Adipose tissue (tissue), 3 donors: ENCODE data around the gene RNF183. TPM values are rescaled to one million over a fixed set of nuclear protein-coding genes. Genes with fewer than 3 reads are reported as not detected.
"Not testable (repeated sequence)": the region's sequence is repeated elsewhere in the genome, so short reads cannot be mapped to it uniquely, and the experiment has no call there.

ENCODE experiments used
- H3K27ac ChIP-seq: one replicate; pipeline ENCODE4 v1.5.1; 2013; ENCODE audit warnings: low read depth, low read length
- WGBS, 3 donors: extraction: QIAGEN DNeasy Blood & Tissue Kit; methylation state at CpG; one replicate each; pipeline ENCODE4 v1.1.7; 2013; 5-methylcytosine and 5-hydroxymethylcytosine counted together
- polyA plus RNA-seq, 3 donors: library from polyadenylated mRNA; stranded (reverse); fragments of 200-250 nt; gene quantifications; one replicate each; pipeline ENCODE4 v1.2.3, GENCODE V29; 2013
- donor health status: healthy with polysubstance abuse.
- donor health status: Bipolar disorder and iron deficiency.
- donor health status: healthy.

RNF183 gene
- polyA plus RNA-seq, 3 donors, result 0.25 TPM; not detected in 2

DNA sequence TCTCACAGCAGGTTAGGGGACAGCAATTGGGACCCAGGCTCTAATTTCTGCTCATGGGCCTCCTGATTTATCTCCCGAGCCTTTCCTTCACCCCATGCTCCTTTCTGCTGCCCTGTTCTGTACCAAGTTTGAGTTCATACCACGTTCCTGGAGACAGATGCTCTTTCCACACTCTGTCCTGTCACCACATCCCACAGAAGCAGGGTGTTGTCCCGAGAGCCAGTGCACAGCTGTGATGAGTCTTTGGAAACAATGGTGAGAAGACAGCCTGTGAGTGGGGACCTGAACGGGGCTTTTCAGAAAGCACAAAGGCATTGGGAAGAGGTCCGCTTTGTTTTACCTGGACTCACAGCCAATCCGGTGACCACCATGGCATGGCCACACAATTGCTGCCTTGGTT lies 19.5 kb upstream of the RNF183 start:
- no peak overlapping the region for H3K27ac ChIP-seq
- 79 to 86% (median 83%) methylated on average over 6 of the region's 6 CpGs for WGBS, 3 donors

GRCh38 chr9:113320051-113320450 lies 16.9 kb upstream of the RNF183 start:
- H3K27ac ChIP-seq, result no peak overlapping the region
- 91 to 95% (median 93%) methylated on average over 3 of the region's 3 CpGs for WGBS, 3 donors

DNA sequence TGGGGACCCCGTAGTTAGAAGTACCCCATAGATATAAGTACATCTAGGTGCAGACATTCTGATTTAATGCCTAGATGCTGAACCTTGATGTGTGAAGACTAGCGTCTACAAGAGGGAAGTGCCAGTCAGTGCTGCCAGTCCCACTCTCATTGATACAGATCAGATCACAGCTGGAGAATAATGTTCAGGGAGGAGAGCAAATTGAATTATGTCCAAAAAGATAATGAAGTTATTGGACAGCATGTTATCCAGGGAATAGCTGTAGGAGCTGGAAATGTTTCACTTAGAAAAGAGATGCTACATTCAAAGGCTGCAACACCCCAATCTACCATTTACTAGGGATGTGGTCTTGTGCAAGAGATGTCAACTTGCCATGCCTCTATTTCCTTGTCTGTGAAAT lies 15.9 kb upstream of the RNF183 start:
- no peak overlapping the region for H3K27ac ChIP-seq
- 92 to 97% (median 94%) methylated on average over 2 of the region's 2 CpGs for WGBS, 3 donors

GRCh38 chr9:113317777-113318176 lies 14.6 kb upstream of the RNF183 start:
- 55 to 71% (median 64%) methylated on average over 2 of the region's 2 CpGs for WGBS, 3 donors
- H3K27ac ChIP-seq, result no peak overlapping the region

- 93 to 95% (median 94%) methylated on average over 4 of the region's 4 CpGs for WGBS, 3 donors
- no peak overlapping the region for H3K27ac ChIP-seq
These were observed 12.9 kb upstream of the RNF183 start for GRCh38 chr9:113316030-113316429.

- no peak overlapping the region for H3K27ac ChIP-seq
These were observed 12.1 kb upstream of the RNF183 start for GRCh38 chr9:113315231-113315630.

DNA sequence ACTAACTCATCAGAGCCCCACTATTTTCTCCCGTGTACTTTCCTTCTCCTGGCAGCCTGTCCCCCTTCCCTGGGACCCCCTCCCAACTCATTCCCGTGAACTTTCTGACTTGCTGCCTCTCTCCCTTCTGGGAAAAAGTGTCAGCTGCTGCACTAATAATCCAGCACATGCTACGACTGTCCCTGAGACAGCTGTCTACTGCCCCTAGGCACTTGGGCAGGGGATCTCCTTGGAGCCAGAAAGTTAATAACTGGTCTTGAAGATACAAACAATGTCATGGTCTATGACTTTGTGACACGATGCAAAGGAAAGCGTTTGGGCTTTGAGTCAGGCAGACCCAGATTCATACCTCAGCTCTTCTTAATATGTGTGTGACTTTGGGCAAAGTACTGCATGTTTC lies 10.1 kb upstream of the RNF183 start:
- no peak overlapping the region for H3K27ac ChIP-seq
- WGBS, 3 donors, result 40 to 90% (median 86%) methylated on average over 5 of the region's 5 CpGs

- 83 to 89% (median 87%) methylated on average over 3 of the region's 3 CpGs for WGBS, 3 donors
- no peak overlapping the region for H3K27ac ChIP-seq
These were observed 8.8 kb upstream of the RNF183 start for GRCh38 chr9:113311961-113312360.

GRCh38 chr9:113310538-113310937 lies 7.4 kb upstream of the RNF183 start:
- WGBS, 3 donors, result 35 to 61% (median 56%) methylated on average over 3 of the region's 3 CpGs
- H3K27ac ChIP-seq, result no peak overlapping the region

- 8 to 9% (median 8%) methylated on average over 2 of the region's 2 CpGs for WGBS, 3 donors
- H3K27ac ChIP-seq, result no peak overlapping the region
These were observed 6.1 kb upstream of the RNF183 start for GRCh38 chr9:113309204-113309813.

DNA sequence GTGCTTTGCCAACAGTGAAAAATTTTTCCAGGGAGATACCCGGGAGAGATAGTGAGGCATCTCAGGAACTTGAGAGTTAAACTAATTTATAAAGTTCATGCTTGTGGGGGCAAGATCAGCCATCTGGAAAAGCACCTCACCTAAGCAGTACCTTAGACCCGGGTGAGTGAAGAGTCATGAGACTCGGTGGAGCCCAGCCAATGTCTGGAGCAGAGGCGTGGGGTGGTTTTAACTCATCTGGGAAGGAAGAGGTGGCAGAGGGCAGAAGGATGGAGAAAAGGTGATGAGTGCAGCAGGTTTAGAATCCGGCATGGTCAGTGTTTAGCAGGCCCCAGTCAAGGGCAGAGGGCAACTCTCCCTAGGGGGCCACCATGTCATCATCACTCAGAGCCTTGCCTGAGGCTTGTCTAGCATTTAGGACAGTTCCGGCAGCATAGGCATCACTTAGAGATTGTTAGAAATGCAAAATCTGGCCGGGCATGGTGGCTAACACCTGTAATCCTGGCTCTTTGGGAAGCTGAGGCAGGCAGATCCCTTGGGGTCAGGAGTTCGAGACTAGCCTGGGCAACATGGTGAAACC lies 4.3 kb upstream of the RNF183 start:
- 62 to 74% (median 67%) methylated on average over 8 of the region's 8 CpGs for WGBS, 3 donors

DNA sequence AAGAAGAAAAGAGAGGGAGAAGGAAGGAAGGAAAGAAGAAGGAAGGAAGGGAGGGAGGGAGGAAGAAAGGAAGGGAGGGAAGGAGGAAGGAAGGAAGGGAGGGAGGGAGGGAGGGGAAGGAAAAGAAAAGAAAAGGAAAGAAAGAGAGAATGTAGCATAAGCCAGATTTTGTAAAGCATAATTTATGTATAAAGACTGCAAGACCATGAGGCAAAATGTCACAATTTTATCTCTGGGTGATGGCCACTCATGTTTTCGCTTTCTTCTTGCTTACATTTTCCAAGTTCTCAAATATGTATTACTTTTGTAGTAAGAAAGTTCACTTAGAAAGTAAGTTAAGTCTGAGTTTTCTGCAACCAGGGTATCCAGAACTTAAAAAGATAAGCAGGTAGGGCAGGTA lies 3.4 kb upstream of the RNF183 start:
- WGBS, 3 donors, result 88 to 94% (median 90%) methylated on average over 1 of the region's 1 CpG
- no peak overlapping the region for H3K27ac ChIP-seq

More for the DNA sequence above, 4.3 kb upstream of the RNF183 start:
- no peak overlapping the region for H3K27ac ChIP-seq

DNA sequence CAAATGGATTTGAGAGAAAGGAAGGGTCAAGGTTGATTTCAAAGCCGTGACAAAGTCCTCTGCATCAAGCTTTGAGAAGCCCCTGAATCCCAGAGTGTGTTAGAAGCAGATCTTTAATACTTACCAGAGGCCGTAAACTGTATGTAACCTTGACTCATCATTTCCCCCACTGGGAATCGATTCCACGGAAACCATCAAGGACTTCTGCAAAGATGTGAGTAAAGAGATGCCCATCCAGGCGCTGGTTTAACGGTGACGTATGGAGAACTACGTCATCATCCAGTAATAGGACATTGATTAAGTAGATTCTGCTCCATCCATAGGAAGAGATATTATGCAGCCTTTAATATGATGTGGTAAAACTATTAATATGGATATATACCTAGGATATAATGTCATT lies 1.6 kb downstream of the RNF183 start:
- WGBS, 3 donors, result 85 to 89% (median 87%) methylated on average over 8 of the region's 8 CpGs
- no peak overlapping the region for H3K27ac ChIP-seq

DNA sequence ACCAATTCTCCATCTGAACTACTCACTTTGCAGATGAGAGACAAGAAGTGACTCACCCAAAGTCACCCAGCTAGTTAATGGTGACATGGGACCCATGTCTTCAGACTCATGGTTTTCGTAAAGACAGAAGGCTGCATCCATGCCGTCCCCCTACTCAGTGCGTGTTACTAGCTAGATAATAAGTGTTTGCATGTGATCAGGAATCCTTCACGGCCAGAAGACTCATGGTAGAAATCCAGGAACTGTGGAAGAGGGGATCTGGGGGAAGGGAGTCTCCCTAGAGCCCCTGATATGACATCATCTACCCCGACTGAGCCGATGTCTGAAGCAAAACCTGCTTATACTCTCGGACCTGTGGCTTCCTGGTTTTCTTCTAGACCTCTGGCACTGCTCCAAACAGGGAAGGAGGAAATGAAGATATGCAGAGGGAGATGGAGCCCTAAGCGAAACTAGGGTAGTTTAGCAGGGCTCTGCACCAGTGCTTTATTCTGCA lies 3.3 kb downstream of the RNF183 start:
- H3K27ac ChIP-seq, result no peak overlapping the region
- WGBS, 3 donors, result 25 to 39% (median 28%) methylated on average over 8 of the region's 8 CpGs

DNA sequence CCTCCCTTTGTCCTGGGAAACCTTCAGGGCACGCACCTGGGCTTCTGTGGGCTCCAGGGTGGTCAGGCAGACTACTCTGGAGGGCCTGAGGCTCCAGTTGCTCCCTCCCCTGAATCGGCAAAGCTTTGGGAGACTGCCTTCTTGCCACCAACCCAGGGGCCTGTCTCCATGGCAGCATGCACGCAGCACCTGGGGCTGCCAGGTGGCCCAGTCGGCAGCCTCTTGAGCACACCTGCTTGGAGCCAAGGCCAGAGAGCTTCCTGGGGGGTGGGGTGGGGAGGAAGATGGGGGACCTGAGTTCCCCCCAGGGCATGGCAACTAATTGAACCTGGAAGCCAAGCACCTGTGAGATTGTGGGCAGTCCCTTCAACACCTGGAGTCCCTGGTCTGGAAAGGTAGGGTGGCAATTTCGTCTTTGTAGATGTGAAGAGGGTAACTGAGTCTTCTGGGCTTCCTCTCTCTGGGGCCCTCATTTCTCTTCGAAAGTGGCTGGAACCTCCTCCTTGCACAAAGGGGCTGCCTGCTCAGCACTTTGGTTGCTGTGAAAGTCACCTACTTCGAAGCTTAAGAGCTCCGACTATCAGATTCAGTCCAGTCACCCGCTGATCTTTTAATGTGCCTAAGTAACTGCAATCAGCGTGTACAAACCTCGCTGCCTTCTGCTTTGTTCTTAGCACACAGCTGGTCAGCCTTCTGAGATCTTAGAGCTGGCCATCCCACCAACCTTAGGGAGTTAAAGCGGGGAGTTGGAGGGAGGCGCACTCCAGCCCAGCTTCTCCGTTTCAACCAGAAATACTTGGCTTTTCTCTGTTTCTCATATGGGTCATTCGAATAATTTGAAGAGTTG lies 4.0 kb downstream of the RNF183 start:
- no peak overlapping the region for H3K27ac ChIP-seq
- WGBS, 3 donors, result 83 to 93% (median 86%) methylated on average over 15 of the region's 15 CpGs

DNA sequence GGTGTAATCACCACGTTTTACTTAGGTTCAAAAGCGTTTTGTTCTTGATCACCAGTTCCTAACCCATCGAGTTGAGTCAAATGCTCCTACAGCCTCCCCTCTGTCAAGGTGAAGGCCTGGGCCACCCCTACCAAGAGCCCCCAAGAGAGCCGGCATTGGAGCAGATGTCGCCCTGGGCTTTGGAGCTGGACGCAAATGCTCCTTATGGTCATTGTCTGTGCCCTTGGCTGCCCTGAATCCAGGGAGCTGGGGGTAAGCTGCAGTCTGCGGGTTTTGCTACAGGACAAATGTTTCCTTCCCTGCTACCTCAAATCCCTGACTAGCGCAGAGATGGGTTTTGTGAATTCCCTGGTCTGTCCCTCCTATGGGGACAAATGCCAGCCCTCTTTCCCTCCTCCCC lies 4.9 kb downstream of the RNF183 start:
- WGBS, 3 donors, result 92 to 94% (median 93%) methylated on average over 8 of the region's 8 CpGs
- H3K27ac ChIP-seq, result no peak overlapping the region

- 71 to 84% (median 80%) methylated on average over 9 of the region's 9 CpGs for WGBS, 3 donors
- no peak overlapping the region for H3K27ac ChIP-seq
These were observed 6.2 kb downstream of the RNF183 start for GRCh38 chr9:113296796-113297558.

DNA sequence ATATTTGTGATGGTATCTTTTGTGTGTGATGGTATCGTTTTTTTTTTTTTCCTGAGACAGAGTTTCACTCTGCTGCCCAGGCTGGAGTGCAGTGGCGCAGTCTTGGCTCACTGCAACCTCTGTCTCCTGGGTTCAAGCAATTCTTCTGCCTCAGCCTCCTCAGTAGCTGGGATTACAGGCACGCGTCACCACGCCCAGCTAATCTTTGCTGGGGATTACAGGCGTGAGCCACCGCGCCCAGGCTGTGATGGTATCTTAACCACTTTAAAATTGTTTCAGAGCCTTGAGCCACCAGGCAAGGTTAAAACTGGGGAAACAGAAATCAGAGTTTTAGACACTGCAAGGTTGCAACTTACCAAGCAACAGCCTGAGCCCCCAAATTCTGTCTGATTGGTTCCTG lies 6.9 kb downstream of the RNF183 start:
- not testable (repeated sequence) for H3K27ac ChIP-seq

More for the DNA sequence above, 6.9 kb downstream of the RNF183 start:
- WGBS, 3 donors, result 89 to 95% (median 93%) methylated on average over 8 of the region's 8 CpGs
